HG03565 (cell line): ENCODE results near the gene CKS2.

Experiments
- ATAC-seq: cut with Tn5 transposase; IDR thresholded peaks from one replicate; pipeline ENCODE4 v1.9.1; 2021; ENCODE audit warnings: mild to moderate bottlenecking, moderate library complexity; ENCODE audit not compliant: unreplicated experiment

The CKS2 gene

DNA sequence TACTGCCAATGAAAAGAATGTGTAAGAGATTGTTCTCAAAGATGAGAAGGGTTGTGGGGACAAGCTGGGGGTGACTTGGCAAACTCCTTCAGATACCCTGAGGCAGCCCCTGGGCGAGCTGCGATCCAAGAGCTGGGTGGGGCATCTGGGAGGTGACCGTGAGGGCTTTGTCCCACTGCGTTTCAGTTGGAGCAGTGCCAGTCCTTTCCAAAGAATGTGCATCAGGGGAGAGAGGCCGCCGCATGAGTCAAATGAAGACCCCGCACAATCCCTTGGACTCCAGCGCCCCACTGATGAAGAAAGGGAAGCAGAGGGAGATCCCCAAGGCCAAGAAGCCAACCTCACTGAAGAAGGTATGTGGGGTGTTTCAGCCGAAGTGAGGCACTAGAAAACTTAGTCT is 35.7 kb downstream of the CKS2 start:
- no peak for ATAC-seq

DNA sequence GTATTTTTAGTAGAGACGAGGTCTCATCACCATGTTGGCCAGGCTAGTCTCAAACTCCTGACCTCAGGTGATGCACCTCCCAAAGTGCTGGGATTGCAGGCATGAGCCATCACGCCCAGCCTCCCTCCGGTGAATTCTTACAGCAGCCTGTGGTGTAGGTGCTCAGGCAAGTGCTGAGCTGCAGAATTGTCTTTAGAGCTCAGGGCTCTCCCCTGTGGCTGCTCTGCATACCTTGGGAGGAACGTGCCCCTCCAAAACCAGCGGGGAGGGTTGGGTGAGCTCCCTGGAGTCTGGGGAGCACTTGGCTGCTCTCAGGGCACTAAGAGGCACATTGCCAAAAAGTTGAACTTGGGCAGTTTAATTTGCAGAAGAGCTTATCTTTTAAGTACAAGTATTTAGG is 36.7 kb downstream of the CKS2 start:
- no peak for ATAC-seq

DNA sequence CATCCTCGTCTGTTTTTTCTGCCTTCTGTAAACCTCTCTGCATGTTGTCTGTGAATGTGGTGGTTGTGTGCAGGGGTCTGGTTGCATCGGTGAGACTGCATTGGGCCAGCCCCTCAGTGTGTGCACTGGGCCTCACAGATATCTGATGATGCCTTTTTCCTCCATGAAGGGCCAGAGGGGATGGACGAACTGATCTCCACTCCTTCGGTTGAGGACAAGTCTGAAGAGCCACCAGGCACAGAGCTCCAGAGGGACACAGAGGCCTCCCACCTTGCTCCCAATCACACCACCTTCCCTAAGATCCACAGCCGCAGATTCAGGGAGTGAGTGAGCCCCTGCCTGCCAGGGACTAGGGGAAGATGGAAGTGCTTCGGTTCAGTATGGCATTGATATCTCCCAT is 38.6 kb downstream of the CKS2 start:
- ATAC-seq, result no peak

- no peak for ATAC-seq
These were observed 40.1 kb downstream of the CKS2 start for GRCh38 chr9:89350988-89351557.

- no peak for ATAC-seq
These were observed 40.7 kb downstream of the CKS2 start for GRCh38 chr9:89351584-89352300.

GRCh38 chr9:89352451-89352850 is 41.5 kb downstream of the CKS2 start:
- ATAC-seq, result no peak

DNA sequence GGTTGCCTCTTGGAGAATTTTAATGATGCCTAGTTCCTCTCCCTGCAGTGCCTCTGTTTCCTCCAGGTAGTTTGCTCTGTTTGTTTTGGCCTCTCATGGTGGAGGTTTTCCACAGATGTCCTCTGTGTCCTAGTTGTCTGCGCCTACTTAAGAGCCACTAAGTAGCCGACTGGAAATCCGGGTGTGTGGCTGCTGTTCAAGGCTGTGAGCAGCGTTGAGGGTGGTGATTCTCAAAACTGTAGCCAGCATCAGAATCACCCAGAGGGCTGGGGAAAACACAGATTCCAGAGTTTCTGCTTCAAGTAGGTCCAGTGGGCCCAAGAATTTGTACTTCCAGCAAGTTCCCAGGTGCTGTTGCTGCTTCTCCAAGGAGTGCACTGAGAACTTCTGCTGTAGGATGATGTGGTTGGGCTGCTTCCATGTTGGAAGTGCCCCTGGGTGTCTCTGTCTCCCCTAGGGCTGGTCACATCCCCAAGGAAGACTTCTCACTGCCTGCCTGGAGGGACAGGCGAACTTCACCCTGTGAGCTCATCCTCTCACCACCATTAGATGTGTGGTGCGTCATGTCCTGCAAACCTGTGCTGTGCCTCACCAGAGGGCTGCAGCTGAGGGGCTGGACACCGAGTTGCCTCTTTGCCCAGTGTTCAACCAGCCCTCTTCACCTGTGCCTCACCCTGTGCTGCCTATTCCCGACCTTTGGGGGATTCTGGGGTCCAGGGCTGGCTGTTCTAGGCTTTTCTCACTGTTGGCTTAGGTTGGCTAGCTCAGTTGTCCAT is 42.1 kb downstream of the CKS2 start:
- ATAC-seq, result no peak

GRCh38 chr9:89353989-89354388 is 43.0 kb downstream of the CKS2 start:
- ATAC-seq, result no peak

- no peak for ATAC-seq
These were observed 43.5 kb downstream of the CKS2 start for GRCh38 chr9:89354471-89354870.

GRCh38 chr9:89356782-89357181 is 45.8 kb downstream of the CKS2 start:
- no peak for ATAC-seq

DNA sequence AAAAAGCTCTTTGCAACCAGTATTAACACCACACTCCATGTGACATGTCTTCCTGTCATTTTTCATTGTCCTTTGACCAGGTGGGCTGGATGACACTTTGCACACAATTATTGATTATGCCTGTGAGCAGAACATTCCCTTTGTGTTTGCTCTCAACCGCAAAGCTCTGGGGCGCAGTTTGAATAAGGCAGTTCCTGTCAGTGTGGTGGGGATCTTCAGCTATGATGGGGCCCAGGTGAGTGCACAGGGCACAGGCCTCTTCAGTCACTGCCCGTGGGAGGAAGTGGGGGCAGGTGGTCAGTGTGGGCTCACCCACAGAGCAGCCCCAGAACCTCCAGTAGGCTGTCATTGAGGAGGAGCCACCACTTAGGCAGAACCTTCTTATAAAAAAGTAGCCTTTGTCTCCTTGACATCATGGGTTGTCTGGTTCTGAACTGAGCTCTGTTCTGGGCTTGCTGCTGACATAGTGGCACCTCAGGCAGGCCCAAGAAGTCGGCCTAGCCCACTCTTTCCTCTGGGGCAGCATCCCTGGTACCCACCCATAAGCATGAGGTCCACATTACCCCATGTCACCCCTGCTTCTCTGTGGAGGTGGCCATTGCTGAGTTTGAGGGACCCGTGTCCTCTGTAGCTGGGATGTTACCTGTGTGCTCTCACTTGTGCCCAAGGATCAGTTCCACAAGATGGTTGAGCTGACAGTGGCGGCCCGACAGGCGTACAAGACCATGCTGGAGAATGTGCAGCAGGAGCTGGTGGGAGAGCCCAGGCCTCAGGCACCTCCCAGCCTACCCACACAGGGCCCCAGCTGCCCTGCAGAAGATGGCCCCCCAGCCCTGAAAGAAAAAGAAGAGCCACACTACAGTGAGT is 46.6 kb downstream of the CKS2 start:
- ATAC-seq, result no peak

- ATAC-seq, result no peak
These were observed 47.5 kb downstream of the CKS2 start for GRCh38 chr9:89358376-89358916.

- no peak for ATAC-seq
These were observed 48.0 kb downstream of the CKS2 start for GRCh38 chr9:89358985-89359384.

GRCh38 chr9:89359751-89360261 is 48.8 kb downstream of the CKS2 start:
- ATAC-seq, result no peak

- no peak for ATAC-seq
These were observed 49.5 kb downstream of the CKS2 start for GRCh38 chr9:89360465-89360864.

GRCh38 chr9:89361031-89361430 is 50.0 kb downstream of the CKS2 start:
- ATAC-seq, result no peak

GRCh38 chr9:89361816-89362646 is 51.0 kb downstream of the CKS2 start:
- ATAC-seq, result no peak

- ATAC-seq, result no peak
These were observed 51.8 kb downstream of the CKS2 start for GRCh38 chr9:89362647-89363310.

GRCh38 chr9:89363311-89363670 is 52.3 kb downstream of the CKS2 start:
- no peak for ATAC-seq
